ENCODE data around the gene PLEKHG1. TPM values are rescaled to one million over a fixed set of nuclear protein-coding genes. Genes with fewer than 3 reads are reported as not detected.
A peak's percentile ranks its signal among the peaks of the same experiment; 100 is the strongest.

Gene PLEKHG1
- 78.9 TPM for total RNA-seq

GRCh38 chr6:150599199-150600009 lies at the start of gene PLEKHG1:
Gene PLEKHG1 (plus strand): TSS chr6:150599885. CDS start chr6:150733682, 133,797 bp downstream.
- peak; percentile 77 for DNase-seq (ENCODE audit: low spot score)

GRCh38 chr6:150550244-150550643 lies 49.4 kb upstream of the PLEKHG1 start:
- DNase-seq (ENCODE audit: low spot score): no peak

- DNase-seq (ENCODE audit: low spot score): no peak
Observed at GRCh38 chr6:150557043-150557599, 42.6 kb upstream of the PLEKHG1 start.

- no peak for DNase-seq (ENCODE audit: low spot score)
Observed at GRCh38 chr6:150560004-150560883, 39.4 kb upstream of the PLEKHG1 start.

- DNase-seq (ENCODE audit: low spot score): no peak
Observed at GRCh38 chr6:150560884-150561219, 38.8 kb upstream of the PLEKHG1 start.

GRCh38 chr6:150565945-150566344 lies 33.7 kb upstream of the PLEKHG1 start:
- no peak for DNase-seq (ENCODE audit: low spot score)

GRCh38 chr6:150566486-150566885 lies 33.2 kb upstream of the PLEKHG1 start:
- DNase-seq (ENCODE audit: low spot score): no peak

- DNase-seq (ENCODE audit: low spot score): no peak
Observed at GRCh38 chr6:150567380-150567779, 32.3 kb upstream of the PLEKHG1 start.

- DNase-seq (ENCODE audit: low spot score): no peak
Observed at GRCh38 chr6:150567823-150568383, 31.8 kb upstream of the PLEKHG1 start.

- DNase-seq (ENCODE audit: low spot score): no peak
Observed at GRCh38 chr6:150568560-150568959, 31.1 kb upstream of the PLEKHG1 start.

- no peak for DNase-seq (ENCODE audit: low spot score)
Observed at GRCh38 chr6:150569161-150569560, 30.5 kb upstream of the PLEKHG1 start.

- no peak for DNase-seq (ENCODE audit: low spot score)
Observed at GRCh38 chr6:150573041-150573681, 26.5 kb upstream of the PLEKHG1 start.

- DNase-seq (ENCODE audit: low spot score): no peak
Observed at GRCh38 chr6:150575836-150576235, 23.8 kb upstream of the PLEKHG1 start.

- no peak for DNase-seq (ENCODE audit: low spot score)
Observed at GRCh38 chr6:150576651-150577226, 22.9 kb upstream of the PLEKHG1 start.

- no peak for DNase-seq (ENCODE audit: low spot score)
Observed at GRCh38 chr6:150579611-150580010, 20.1 kb upstream of the PLEKHG1 start.

GRCh38 chr6:150580489-150580888 lies 19.2 kb upstream of the PLEKHG1 start:
- no peak for DNase-seq (ENCODE audit: low spot score)

- DNase-seq (ENCODE audit: low spot score): no peak
Observed at GRCh38 chr6:150584065-150584464, 15.6 kb upstream of the PLEKHG1 start.

GRCh38 chr6:150584596-150584995 lies 15.1 kb upstream of the PLEKHG1 start:
- no peak for DNase-seq (ENCODE audit: low spot score)

- DNase-seq (ENCODE audit: low spot score): no peak
Observed at GRCh38 chr6:150586850-150587359, 12.8 kb upstream of the PLEKHG1 start.

- no peak for DNase-seq (ENCODE audit: low spot score)
Observed at GRCh38 chr6:150587637-150588036, 12.0 kb upstream of the PLEKHG1 start.

GRCh38 chr6:150588888-150589499 lies 10.7 kb upstream of the PLEKHG1 start:
- no peak for DNase-seq (ENCODE audit: low spot score)
